SK-N-SH treated with all-trans-retinoic acid at 6 μM for 48 hours (cell line): ENCODE results near the gene EMID1.

ENCODE experiments used
- ARNTL ChIP-seq: fragments of 450-650 bp; formaldehyde crosslinking; IDR thresholded peaks from 2 replicates; pipeline ENCODE4 v1.5.0; 2020; ENCODE audit warnings: low read depth, mild to moderate bottlenecking, moderate library complexity, borderline replicate concordance
- BACH2 ChIP-seq: fragments of 250-450 bp; sonication (Bioruptor Pico); IDR thresholded peaks from 2 replicates; pipeline ENCODE4 v1.9.0; 2021; ENCODE audit warnings: mild to moderate bottlenecking, borderline replicate concordance
- CSDC2 ChIP-seq: fragments of 250-450 bp; sonication (Bioruptor Pico); IDR thresholded peaks from 2 replicates; pipeline ENCODE4 v1.5.0; 2020; ENCODE audit warnings: mild to moderate bottlenecking, moderate library complexity
- PATZ1 ChIP-seq: fragments of 250-450 bp; sonication (Bioruptor Pico); IDR thresholded peaks from 2 replicates; pipeline ENCODE4 v1.8.0; 2020; ENCODE audit warnings: mild to moderate bottlenecking, moderate library complexity, borderline replicate concordance
- PPARA ChIP-seq: fragments of 250-450 bp; sonication (Bioruptor Pico); IDR thresholded peaks from 2 replicates; pipeline ENCODE4 v1.5.0; 2020; ENCODE audit warnings: mild to moderate bottlenecking, borderline replicate concordance
- RARB ChIP-seq: fragments of 250-450 bp; sonication (Bioruptor Pico); IDR thresholded peaks from 2 replicates; pipeline ENCODE4 v1.8.0; 2021; ENCODE audit warnings: mild to moderate bottlenecking, moderate library complexity
- TCF4 ChIP-seq: fragments of 250-450 bp; sonication (Bioruptor Pico); IDR thresholded peaks from 2 replicates; pipeline ENCODE4 v1.8.0; 2021; ENCODE audit warnings: mild to moderate bottlenecking, moderate library complexity, borderline replicate concordance
- TOX ChIP-seq: fragments of 250-450 bp; sonication (Bioruptor Pico); IDR thresholded peaks from 2 replicates; pipeline ENCODE4 v1.8.0; 2021; ENCODE audit warnings: mild to moderate bottlenecking, moderate library complexity, borderline replicate concordance
- TSHZ2 ChIP-seq: fragments of 250-450 bp; sonication (Bioruptor Pico); IDR thresholded peaks from 2 replicates; pipeline ENCODE4 v1.5.0; 2020; ENCODE audit warnings: mild to moderate bottlenecking, moderate library complexity
- ZFP3 ChIP-seq: fragments of 250-450 bp; sonication (Bioruptor Pico); IDR thresholded peaks from 2 replicates; pipeline ENCODE4 v1.5.0; 2020; ENCODE audit warnings: mild to moderate bottlenecking, moderate library complexity
- ZFP30 ChIP-seq: fragments of 450-650 bp; formaldehyde crosslinking; IDR thresholded peaks from 2 replicates; pipeline ENCODE4 v1.5.0; 2022; ENCODE audit warnings: mild to moderate bottlenecking, moderate library complexity
- ZNF70 ChIP-seq: fragments of 450-650 bp; formaldehyde crosslinking; IDR thresholded peaks from 2 replicates; pipeline ENCODE4 v1.5.0; 2020; ENCODE audit warnings: mild to moderate bottlenecking, moderate library complexity
- ZNF8 ChIP-seq: fragments of 450-650 bp; formaldehyde crosslinking; IDR thresholded peaks from 2 replicates; pipeline ENCODE4 v1.5.0; 2020; ENCODE audit warnings: mild to moderate bottlenecking, moderate library complexity

DNA sequence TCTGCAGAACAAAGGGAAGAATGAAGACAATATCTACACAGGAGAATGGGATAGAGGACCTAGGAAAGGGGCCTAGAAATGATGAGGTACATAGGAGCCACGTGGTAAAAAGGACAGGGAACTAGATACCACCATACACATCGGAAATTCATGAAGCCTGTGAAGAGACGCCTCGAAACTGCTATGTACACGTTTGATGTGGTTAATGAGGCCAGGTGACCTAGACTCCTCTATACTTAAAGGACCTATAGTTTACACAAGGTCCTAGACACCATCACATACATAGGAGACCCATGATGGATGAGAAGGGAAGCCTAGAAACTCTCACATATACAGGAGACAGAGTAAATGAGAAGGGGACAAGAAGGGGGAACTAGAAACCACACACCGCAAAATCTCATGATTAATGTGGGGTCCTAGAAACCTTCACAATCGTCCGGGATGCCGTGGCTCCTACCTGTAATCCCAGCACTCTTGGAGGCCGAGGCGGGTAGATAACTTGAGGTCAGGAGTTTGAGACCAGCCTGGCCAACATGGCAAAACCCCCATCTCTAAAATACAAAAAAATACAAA is 38.3 kb downstream of the EMID1 start:
- TF ChIP-seq PATZ1 (CRISPR knock-in tag) (no peak), BACH2 (CRISPR knock-in tag) (no peak), PPARA (CRISPR knock-in tag) (no peak), TSHZ2 (CRISPR knock-in tag) (no peak), ZNF70 (CRISPR knock-in tag) (no peak), ARNTL (CRISPR knock-in tag) (no peak), ZFP30 (CRISPR knock-in tag) (no peak), TCF4 (CRISPR knock-in tag) (no peak), TOX (CRISPR knock-in tag) (no peak), CSDC2 (CRISPR knock-in tag) (no peak), ZNF8 (CRISPR knock-in tag) (no peak), ZFP3 (CRISPR knock-in tag) (no peak), RARB (CRISPR knock-in tag) (no peak)
